ENCODE results near the gene PPP2R2C.

Gene PPP2R2C

DNA sequence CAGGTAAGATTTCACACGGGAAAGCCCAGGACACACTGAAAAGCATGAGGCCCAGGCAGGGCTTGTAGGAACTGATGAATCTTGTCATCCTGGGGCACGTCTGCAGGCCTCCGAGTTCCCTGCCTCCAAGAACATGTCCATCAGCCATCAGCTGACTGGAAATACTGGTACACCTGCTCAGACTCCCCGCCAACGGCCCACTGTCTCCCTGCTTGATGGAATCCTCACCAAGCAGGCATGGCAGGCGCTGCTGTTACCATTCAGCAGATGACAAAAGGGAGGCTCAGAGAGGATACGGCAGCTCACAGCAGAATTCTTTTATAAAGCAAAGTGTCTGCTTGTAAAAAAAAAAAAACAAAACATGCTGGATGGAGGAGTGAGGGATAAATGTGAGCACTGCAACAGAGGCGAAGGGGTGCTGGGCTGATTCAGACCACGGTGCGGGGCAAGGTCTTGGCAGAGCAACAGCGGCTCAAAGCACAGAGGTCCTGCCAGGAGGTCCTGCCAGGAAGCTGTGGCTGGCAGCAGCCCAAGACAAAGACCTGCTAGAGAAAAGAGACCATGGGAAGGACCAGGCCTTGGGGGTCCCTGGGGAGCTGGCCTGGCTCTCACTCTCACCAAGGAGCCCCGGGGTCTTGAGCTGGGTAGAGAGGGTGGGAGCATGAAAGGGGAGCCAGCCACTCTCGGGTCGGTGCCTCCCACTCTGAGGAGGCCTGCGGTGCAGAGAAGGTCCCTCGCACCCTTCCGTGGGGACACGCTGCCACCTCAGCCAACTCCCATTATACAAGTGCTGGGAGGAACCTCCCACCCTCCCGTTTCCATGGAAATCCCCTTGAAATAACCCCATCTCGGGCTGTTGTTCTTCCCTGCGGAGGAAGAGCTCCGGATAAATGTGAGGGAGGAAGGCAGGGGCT, 25.6 kb downstream of the PPP2R2C start:
- no peak for DNase-seq

DNA sequence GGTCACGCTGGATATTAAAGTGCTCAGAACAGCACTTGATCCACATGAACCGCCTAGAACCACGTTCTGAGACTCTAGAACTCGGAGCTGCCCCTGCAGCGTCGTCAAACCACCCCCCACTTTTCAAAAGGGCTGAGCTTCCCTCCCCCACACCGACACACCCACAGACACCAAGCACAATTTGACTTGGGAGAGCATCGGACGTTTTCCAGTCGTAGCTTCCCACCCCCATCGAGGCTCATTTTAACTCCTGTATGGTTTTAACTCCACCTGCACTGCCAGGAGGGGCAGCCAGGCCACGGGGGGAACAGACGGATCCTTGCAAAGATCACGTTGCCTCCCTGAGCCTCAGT, 26.3 kb downstream of the PPP2R2C start:
- DNase-seq, result no peak

DNA sequence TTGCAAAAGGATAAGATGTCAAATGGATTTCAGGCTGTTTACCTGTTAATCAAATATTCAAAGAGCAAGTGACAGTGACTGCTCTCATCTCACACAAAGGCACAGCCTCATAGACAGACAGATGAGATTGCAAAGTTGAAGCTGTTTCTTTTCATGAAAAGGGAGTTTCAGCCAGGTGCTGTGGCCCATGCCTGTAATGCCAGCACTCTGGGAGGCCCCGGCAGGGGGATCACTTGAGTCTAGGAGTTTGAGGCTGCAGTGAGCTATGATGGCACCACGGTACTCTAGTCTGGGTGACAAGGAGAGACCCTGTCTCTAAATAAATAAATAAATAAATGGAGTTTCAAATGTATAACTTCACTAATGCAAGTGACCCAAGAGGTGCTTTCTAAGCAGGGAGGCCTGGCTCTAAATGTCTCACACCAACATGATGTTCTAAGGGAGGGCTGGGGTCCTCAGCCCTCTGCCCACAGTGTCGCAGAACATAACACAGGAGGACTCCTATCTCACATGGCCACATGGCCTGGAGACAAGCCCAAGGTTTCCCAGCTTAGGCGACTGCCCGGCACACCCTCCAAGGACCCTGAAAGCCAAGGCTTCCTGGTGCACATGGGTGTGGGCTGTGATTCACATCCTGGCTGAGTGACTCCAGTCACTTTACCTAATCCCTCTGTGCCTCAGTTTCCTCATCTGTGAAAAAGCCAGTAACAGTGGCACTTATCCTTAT, 26.8 kb downstream of the PPP2R2C start:
- DNase-seq, result no peak

DNA sequence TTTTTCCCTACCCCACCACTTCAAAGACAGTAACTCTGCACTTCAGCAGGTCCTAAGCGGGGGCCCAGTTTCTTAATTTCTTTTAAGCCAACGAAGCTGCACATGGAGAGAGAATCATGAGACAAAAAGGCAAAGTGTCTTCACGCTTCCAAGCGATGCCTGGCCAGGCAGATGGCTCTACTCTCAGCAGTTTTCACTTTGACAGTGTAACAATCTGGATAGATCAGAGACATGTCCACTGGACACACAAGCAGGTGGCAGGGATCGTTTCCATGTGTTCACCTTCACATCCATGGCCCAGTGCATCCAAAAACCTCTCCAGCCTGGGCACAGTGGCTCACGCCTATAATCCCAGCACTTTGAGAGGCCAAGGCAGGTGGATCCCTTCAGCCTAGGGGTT, 27.8 kb downstream of the PPP2R2C start:
- DNase-seq, result no peak

DNA sequence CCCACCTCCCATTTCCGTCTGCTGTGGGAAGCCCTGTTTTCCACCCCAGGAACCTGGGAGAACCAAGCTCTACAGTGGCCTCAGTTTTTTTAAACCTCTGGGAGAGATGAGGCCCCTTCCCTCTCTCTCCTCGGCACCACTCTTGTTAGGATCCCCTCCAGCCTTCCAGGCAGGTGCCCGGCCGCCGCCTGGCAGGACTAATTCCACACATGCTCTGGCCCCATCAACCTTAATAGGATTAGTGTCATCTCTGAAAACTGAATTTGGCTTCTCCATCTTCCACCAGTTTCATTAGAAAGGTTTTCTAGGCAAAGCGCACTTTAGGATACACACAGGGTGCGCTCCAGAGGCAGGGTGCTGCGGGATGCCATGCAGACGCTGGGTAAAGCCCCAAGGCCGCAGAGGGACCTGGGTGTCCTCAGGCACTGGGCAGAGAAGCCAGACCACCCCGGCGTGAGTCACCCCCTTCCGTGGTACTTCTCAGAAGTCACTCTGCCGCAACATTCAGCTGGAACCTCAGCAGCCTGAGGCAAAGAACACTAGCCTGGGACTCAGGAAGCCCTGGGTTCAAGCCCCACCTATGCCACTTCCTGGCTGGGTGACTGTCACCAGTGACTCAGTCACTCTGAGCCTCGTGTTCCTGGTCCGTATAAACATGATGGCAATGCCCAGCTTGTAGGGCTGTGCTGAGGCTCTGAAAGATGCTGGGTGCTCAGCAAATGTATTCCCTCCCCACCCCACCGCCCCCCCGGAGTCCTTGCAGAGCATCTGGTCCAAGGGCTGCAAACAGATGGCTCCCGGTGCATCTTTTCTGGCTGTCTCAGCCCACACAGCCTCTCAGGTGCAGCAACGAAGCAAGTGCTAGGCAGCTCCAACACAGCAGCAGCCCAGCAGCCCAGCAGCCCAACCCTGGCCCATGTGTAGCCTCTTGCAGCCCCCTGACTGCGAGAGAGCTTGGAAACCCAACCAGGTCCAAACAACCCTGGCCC, 29.1 kb downstream of the PPP2R2C start:
- DNase-seq, result peak; percentile 1 to 20

DNA sequence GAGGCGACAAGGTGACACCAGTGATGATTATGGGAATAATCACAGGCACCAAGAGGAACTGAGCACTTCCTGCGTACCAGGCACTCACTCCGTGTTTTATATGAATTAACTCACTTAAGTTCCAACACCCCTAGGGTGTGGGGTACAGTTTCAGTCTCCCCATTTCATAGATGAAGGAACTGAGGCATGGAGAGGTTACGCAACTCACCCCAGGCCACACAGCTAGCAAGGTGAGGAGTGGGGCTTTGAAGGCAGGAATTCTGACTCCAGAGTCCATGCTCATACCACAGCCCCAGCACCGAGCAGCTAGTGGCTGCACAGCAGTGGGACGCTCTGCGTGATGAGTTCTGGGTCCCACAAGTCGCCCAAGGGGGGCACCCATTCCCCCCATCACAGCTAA, 29.9 kb downstream of the PPP2R2C start:
- no peak for DNase-seq

DNA sequence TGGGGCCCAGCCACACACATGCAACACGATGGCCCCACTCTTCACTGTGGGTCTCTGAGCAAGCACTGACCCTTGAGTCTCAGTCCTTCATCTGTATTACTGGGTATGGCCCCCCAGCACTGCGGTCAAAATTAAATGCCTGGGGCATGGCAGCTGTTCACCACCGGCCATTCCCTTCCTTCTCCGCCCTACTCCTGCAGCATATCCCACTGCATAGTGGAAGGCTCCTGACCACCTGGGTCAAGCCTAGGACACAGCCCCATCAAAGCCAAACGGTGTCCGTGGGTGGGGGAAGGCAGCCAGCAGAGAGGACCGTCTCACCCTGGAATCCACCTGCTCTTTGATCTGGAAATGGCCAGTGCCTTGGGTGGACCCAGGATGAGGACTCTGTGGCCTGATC, 30.7 kb downstream of the PPP2R2C start:
- no peak for DNase-seq

DNA sequence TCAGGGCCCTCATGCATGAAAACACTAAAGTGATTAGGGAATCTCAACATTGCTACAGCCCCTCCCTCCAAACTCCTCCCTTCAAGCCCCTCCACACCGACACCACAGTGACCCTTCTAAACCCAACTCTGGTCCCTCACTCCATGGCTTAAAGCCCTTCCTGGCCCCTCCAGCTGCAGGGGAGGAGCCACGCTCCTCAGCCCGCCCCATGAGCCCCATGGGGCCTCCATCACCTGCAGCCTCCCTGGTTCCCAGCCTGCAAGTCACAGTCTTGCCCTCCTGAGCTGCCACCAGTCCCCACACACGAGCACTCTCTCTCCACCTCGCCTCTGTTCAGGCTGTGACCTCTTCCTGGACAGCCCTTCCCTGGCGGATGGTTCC, 31.2 kb downstream of the PPP2R2C start:
- no peak for DNase-seq

DNA sequence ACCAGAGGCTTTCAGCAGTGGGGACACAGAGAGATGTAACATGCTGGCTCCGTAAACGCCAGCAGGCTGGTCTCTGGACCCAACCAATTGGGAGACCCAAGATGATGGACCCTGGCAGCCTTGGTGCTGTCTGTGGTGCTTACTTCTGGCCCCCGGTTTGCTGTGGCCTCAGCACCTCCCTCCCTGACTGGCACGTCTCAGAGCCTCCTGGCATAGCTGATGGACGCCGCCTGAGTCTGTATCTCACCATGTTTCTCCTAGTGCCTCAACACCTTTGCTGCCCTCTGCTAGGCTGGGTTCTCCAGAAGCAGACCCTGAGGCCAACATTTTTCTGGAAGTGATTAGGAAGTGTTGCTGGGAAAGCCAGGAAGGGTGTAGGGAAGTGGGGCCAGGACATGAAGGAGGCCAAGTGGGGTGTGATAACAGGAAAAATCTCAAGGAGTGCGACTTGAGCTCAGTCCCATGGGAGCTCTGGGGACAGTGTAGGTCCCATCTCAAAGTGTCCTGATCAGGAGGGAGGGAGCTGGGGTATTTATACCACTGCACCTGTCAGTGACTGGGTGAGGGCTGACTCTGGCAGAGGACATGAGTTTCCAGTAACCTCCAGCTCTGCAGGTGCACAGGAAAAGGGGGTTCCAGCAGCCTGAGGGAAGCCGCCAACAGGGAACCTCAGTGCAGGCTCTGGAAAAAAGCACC, 31.8 kb downstream of the PPP2R2C start:
- DNase-seq, result no peak

DNA sequence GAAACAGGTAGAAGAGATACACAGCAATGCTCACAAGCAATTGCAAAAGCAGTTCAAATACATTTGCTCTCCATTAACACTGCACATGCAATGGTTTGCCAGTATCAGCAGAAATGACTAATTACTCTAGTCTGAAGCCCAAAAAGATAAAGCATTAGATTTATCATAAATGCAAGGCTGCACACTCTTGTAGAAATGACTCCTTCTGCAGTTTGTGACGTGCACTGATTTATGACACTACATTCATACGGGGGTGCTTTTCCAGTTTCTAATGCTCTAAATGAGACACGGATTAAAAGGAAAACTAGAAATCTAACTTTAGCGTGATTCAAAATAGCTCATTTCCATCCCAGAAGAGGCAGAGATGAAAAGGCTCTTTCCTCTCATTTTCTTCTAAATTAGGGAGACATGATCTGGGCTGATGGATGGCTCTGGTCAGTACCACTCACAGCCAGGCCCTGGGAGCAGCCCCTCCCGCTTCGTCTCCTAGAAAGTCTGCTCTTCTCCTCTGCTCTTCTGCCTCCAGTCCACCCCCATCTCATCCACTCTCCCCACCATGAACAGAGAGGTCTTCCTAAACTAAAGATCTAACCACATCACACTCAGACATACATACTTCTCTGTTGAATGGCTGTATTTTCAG, 33.2 kb downstream of the PPP2R2C start:
- no peak for DNase-seq

DNA sequence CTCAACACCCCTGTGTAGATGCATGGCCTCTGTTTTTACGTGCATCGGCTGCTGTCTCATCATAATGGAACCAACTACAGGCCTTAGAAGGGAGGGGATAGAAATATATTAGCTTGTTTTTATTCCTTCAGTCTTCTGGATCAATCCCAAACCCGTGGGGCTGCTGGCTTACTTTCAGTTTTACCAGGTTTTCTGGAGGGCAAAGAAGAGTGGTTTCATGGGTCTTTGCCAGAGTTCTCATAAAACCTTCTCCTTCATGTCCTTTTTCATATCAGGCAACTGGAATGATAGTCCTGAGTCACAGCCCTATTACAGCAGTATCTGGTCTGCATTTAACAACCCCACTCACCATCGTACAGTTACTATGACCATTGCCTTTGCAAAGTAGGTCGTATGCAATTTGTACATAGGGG, 34.6 kb downstream of the PPP2R2C start:
- DNase-seq, result no peak

DNA sequence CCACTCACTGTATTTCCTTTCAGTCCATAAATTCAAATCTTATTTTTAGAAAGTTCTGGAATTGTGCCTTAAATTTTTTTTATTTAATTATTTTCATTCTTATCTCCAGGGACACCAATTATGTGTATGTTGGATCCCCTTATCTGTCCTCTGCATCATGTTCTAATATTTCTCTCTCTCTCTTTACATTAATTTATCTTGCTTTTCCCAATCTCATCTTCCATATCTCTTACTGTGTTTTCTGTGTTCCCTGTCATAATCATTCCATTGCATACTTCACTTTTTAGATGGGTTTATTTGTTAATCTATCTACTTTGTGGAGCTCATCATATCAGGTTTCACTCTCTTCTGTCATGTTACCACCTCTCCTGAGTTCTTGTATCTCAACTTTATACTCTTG, 37.4 kb downstream of the PPP2R2C start:
- no peak for DNase-seq

DNA sequence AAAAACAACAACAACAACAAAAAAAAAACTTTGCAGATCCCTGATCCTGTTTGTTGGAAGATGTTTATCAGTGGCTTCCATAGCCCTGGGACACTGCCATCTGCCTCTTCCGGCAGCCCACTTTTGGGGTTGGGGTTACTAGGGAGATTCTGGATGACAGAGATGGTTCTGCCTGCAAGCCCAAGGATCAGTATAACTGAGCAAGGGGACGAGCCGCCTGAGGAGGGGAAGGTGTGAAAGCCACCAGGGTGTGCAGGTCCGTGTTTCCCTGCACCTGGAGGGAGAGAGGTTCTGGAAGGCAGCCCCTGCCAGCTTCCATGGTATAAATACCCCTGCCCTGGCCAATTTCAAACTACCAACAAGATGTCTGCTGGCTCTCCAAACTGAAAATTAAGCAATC, 41.5 kb downstream of the PPP2R2C start:
- no peak for DNase-seq

DNA sequence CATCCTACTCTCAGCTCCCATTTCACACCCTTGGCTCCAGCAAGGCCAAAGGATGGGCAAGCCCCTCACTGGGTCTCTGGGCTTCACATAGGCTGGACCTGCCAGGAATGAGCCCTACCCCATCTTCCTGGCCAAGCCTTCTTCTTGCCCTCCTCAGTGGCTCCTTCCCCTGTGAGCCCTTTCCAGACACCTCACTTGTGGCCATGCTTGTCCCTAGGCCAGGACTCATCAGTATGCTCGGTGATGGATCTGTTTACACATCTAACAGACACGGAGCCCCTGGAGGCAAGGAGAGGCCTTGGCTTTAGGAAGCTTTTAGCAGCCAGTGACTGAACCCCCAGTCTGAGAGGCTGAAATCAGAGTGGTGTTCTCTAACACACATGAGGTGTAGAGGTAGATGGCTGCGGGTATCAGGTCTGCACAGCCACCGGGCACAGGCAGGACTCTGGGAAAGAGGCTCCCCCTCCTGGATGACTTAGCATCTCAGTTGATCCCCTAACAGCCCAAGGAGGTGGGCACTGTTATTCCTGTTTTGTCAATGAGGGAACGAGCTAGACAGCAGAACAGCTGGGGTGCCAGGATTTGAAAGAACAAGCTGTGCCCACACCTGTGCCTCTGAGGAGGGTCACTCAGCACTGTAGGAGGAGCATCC, 44.8 kb downstream of the PPP2R2C start:
- DNase-seq, result no peak

DNA sequence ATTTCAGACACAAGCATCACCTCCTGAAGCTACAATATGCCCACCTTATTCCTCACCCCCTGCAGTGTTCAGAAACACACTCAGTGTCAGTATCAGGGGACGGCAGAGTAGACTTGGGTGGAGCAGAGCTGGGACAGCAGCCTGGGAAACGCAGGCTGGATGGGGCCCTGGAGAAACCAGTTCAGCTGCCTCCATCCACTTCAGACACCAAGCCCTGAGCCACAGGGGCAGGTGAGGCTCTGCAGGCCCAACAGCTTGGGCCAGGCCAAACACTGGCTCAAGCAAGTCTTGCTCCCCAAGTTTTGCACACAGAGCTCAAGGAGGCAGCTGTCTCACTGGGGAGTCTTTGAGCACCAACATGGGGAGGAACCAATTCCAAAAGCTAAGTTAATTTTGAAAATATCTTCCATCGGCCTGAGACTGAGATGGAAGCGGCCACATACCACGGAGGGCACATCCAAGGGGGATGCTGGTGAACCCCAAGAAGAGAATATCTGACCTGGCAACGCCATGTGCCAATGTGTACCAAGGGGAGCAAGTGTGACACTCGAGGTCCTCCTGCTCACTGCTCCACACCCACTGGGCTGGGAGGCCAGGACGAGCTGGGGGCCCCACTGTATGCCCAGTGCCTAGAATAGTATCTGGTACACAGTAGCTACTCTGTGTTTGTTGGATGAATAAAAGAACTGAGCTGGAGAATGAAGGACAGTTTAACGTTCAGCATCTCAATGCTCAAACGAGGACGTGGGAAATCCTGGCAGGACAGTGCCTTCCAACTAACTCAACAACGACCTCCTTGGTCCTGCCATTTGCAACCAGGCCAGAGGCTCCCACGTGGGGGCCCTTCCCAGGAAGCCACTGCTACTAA, 45.6 kb downstream of the PPP2R2C start:
- DNase-seq, result no peak

DNA sequence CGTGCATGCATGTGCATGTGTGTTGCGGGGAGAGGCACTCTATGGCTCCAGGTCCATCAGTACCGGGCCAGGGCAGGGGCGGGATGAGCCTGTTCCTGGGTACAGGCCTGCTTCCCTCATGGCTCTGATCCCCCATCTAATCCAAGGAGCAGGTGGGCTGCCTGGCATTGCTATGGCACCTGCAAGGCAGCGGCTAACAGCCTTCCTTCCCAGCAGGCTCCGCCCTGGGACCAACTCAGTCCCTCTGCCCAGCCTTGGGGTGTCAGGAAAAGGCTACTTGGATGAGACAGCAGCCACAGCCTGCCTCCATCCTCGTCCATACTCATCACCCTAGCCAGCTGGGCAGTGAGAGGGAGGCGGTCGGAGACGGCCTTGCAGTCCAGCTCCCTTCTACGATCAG, 46.5 kb downstream of the PPP2R2C start:
- DNase-seq, result no peak

DNA sequence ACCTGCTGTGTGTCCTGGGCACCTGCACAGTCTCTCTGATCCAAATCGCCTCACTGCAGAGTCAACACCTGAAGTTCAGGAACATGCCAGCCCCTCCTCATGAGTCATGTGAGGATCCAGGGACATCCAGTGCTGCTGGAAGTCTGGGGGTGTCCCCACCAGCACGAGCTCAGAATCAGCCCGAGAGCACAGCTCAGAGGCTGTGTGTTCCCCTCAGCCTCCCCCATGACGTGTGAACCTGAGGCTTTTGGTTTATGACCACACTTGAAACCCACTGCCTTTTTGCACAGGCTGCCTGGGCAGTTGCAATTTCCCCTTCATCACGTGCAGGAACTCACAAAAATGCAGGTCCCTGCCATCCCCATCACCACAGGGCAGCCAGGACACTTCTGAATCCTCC, 47.1 kb downstream of the PPP2R2C start:
- DNase-seq, result peak in 1 of 2 donors; percentile 4

DNA sequence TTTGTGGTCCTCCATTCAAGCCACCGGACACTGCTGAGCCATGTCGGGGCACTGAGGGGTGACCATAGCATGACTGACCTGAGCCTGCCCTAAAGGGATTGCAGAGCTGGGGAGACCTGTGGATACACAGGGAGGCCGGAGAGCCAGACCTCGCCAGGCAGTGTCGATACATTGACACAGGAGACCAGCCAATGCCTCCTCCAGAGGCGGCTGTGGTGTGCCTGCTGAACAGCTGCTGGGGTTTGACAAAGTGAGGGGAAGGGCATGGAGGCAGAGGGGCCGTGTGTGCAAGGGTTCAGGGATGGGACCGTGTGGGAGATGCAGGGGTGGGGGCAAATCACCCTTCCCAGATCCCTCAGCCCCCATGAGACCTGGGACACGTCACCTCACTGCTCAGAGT, 48.0 kb downstream of the PPP2R2C start:
- no peak for DNase-seq

DNA sequence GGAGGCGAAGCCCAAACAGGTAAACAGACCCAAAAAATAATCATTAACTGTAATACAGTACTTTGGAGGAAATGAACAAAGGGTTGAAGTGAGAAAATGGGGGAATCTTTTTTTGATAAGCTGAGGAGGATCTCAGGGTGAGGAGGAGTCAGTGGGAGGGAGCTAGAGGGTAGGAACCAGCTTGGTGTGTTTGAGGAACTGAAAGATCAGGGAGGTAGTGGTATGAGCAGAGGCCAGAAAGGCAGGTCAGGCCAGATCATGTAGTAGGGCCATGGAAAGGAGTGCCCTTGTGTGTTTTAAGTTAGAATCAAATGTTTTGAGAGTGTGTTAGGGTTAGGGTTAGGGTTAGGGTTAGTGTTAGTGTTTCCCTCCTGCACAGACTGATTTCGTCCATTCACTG, 48.8 kb downstream of the PPP2R2C start:
- no peak for DNase-seq

DNA sequence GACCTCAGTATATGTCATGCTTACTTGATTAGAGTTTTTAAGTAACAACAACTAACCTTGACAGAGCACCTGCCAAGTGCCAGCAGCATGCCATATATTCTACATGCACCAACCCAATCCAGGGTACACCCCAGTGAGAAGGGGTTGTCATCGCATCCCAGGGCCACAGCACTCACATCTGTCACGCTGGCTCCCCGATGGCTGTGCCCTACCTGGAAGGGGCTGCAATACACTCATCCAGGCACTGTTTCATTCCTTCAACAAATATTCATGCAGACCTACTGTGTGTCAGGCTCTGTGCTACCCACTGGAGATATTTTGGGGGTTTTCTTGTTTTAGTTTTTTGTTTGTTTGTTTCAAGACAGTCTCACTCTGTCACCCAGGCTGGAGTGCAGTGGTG, 49.5 kb downstream of the PPP2R2C start:
- DNase-seq, result no peak

DNA sequence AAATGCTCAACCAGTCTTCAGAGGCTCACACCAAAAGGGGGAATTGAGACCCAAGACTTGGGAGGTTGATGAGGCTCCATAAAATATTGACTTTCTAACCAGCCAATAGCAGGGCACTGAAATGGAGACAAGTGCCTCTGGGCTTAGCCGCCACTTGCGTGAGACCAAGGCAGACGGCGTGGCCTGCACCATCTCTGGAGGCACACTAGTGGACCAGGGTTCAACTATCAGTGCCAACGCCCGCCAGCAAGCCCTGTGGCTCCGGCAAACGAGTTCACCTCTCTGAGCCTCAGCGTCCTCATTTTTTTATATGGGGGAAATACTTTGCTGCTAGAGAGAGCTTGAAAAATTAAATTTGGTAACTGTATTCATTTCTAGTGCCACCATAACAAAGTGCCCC, 50.3 kb downstream of the PPP2R2C start:
- no peak for DNase-seq

Data from CD4-positive, alpha-beta T cell treated with Interleukin-4 for 1 hour (primary cell).